Left ventricle myocardium superior (tissue), 1 donor: ENCODE measurements around the gene STK32B. TPM values are rescaled to one million over a fixed set of nuclear protein-coding genes. Genes with fewer than 3 reads are reported as not detected.
"Not testable (repeated sequence)": the region's sequence is repeated elsewhere in the genome, so short reads cannot be mapped to it uniquely, and the experiment has no call there.

Source experiments
- ATAC-seq: fragments of 200-7000 bp; cut with Tn5 transposase; one replicate; pipeline ENCODE4 v1.9.1; 2020; ENCODE audit warnings: mild to moderate bottlenecking, moderate library complexity
- DNase-seq: peaks from one replicate; pipeline ENCODE4 v3.0.0-alpha.2; 2020
- intact Hi-C: fragments of 100-400 bp; cut with micrococcal nuclease; formaldehyde crosslinking; loops from one replicate; pipeline ENCODE4 v1.11.0; 2022
- total RNA-seq: library from RNA; stranded (reverse); fragmentation: NEBNext Ultra II Directional; extraction: Animal tissue kit (Norgen Biotek cat#: 25700); gene quantifications from one replicate; pipeline ENCODE4 v1.2.1, GENCODE V29; 2021
- donor health status: DM: no; HTN: yes; CAD: no; lungs with severe emphysema.

STK32B gene
- total RNA-seq, 1 donor from 2014 or later: 1.4 TPM

DNA sequence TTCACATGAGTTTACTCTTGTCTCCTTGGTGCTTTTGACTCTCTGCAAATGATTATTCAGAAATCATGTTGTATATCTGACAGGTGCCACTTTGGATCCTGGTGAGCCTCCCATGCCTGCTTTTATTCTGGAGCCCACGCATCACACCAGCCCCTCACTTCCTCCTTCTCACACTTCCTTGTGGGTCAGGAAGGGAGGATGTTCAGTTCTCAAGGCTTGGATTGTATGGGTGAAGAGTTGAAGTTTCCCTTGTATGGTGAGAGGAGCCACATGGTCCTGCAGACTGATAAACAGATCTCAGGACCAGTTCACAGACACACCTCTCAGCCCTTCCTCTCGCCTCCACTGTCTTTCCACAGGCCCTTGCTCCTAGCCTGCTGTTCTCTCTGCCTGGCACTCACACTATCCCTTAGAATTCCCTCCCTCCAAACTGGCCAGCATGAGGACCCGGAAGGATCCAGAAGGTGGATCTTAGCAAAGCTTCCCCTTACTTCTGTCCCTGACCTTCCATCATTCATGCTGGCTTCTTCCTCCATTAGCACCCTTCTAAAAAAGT is 92.1 kb downstream of the STK32B start:
- intact Hi-C loops: no loop called here
- DNase-seq (no peak), ATAC-seq (peak; percentile 29)

DNA sequence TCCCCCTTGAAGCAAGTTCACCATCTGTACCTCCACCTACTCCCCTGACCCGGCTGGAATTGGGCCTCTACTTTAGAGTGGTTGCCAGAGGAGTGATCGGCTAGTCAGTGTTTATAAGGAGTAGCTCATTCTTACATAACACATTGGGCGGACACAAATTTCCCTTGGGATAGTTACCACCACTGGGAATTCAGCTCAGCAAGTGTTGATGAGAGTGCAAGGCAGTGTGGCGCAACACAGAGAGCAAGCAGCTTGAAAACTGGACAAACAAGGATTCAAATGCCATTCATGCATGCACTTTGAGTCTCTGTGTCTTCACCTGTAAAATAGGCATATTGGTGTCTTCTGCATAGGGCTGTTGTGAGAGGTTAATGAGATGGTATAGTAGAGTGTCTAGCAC is 92.7 kb downstream of the STK32B start:
- DNase-seq (no peak), ATAC-seq (peak; percentile 84)
- intact Hi-C loops: no loop called here

DNA sequence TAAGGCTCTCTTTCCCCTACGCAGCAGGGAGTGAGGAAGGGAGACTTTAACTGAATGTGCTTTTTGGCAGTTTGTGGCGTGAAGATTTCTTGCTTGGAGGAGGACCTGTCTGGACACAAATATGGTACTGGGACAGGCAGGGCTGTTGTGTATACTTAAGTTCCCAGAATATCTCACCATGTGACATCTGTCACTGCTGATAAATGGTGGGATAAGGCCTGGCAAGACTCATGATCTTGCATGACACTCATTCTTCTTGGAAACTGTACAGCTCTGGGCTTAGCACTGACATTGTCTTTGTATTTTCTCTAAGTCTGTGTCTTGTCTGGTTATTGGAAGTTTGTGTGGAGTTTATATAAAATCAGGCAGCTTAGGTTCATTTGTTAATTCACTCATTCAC is 93.1 kb downstream of the STK32B start:
- intact Hi-C loops: no loop called here
- no peak for DNase-seq
- peak; percentile 63 for ATAC-seq

DNA sequence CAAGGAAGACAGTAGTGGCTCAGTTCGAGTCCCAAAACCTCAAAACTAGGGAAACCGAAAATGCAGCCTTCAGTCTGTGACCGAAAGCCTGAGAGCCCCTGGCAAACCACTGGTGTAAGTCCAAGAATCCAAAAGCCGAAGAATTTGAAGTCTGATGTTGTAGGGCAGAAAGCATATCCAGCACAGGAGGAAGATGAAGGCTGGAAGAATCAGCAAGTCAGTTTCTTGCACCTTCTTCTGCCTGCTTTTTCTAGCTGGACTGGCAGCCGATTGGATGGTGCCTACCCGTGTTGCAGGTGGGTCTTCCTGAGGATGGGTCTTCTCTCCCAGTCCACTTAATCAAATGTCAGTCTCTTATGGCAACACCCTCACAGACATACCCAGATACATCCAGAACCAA is 95.0 kb downstream of the STK32B start:
- ATAC-seq: no peak
- no peak for DNase-seq
- intact Hi-C loops: no loop called here

DNA sequence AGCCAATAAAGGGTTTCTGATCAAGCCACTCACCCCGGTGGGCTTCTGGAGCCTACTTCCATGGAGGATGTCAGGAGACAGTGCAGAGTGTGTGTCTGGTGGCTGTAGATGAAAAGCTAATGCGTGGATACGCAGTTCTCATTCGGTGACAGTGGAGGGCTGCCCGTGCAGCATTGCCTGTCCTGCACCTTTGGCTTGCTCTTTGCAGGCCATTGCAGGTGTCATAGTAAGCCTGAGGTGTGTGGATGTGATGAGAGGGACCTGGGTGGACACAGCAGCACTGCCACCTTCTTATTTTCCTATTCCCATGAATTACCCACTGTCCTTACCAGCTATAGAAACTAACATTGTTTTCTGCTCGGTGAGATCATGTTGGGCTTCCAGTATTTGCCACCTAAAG is 101.2 kb downstream of the STK32B start:
- no peak for DNase-seq

DNA sequence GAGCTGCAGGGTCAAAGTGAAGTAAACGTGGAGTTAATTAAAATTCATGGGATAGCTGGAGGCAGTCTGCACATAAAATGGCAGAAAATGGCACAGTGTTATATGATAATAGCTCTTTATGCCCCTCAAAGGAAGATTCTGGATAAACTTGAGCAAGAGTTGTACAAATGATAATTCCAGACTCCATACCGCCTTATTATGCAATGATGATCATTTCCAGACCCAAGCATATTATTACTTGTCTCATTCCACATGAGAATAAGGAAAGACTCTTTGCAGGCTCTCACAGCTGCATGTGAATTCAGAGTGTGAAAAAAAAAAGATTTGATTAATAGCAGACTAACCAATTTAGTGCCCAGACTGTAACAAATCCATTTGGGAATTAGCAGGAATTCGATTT is 105.4 kb downstream of the STK32B start:
- intact Hi-C loops: no loop called here

More for the DNA sequence above, 101.2 kb downstream of the STK32B start:
- intact Hi-C loops: no loop called here
- ATAC-seq: no peak

DNA sequence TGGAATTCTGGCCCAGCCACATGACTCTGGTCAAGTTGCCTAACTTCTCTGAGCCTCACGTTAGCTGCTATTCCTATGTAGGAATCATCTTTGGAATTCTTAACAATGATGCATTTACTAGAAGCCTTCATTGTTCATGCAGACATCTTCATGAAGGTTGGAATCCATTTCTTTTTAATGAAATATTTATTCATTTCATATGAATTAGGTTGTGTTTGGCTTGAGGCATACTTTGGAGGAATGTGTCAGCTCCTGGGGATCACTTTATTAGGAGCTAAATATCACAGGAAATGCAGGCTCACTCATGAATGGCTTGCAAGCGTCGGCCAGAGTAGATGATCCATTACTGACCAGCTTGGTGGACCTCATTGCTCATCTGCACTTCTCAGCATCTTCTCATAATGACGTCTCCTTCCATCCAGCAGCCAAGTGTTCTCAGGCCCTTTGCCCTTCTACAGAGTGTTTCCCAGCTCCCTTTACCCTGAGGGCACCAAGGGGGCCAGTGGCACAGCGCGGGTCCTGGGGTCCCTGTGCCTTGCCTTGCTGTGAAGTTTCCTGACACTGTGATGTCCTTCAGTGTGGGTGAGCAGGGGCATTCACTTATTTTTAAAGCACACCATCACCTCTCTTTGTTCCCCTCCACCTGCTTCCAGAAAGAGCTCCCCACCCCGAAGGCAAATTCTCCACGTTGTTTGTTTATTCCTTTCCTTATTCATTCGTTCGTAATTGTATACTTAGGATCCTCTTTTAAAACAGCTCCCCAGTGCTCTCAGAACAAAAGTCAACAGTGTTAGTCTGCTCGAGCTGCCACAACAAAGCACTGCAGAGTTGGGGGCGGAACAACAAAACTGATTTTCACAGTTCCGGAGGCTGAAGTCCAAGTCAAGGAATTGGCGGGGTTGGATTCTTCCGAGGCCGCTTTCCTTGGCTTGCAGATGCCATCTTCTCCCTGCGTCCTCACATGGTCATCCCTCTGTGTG is 106.8 kb downstream of the STK32B start:
- intact Hi-C loops: no loop called here
- ATAC-seq: no peak

More for the DNA sequence above, 105.4 kb downstream of the STK32B start:
- no peak for ATAC-seq
- no peak for DNase-seq

DNA sequence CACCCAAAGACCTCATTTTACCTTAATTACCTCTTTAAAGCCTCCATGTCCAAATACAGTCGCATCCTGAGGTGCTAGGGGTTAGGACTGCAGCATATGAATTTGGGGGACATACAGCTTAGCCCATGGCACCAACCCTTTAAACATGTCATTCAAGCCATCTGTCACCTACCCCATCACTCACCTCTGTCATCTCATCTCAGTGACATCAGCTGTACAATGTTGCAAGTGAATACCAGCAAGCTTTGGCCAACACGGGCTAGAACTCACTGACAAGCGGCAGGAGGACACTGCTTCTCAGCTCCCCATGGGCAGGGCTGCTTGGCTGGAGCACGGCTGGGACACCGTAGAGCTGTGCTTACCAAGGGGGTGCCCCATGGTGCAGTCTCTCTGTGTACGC is 107.5 kb downstream of the STK32B start:
- ATAC-seq (no peak), DNase-seq (no peak)
- intact Hi-C loops: no loop called here

More for the DNA sequence above, 106.8 kb downstream of the STK32B start:
- DNase-seq: no peak

DNA sequence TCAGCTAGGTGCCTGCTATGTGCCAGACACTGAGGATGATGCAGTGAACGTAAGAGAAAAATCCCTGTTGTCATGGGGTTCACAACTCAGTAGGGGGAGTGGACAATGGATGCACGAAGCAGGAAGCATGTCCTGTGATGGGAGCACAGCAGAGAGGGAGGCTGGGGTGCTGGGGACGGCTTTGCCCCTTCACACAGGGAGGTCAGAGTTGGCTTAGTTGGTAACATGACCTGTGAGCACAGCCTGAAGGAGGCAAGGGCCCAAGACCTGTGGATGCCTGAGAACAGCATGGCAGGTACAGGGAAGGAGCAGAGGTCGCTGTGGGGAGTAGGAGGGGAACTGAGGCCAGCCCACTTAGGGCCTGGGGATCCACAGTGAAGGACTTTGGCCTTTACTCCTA is 109.4 kb downstream of the STK32B start:
- intact Hi-C loops: no loop called here
- ATAC-seq (no peak), DNase-seq (no peak)

DNA sequence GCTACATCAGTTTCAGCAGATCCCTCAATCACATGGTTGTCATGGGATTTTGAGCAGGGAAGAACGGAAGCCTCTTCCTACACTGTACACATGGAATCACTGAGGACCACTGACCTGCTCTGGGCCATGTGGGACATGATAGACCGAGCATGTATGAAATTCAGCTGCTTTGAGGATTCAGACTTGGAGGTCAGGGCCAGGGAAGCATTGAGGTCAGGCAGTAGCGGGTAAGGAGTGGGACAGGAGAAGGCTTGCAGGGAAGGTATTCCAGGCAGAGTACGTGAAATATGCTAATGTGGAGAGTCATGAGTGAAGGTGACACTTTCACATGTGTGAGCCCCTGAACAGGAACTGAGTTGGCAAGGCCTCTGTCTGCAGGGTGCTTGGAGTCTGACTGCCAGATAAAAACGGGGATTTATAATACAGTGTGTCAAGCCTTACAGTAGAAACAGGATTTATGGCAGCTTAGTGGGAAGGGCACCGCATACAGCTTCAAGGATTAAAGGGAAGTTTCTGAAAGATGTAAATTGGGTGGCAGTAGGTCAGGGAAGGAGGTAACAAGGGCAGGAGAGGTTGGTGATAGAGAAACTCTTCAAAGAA is 111.7 kb downstream of the STK32B start:
- intact Hi-C loops: no loop called here
- ATAC-seq: no peak
- no peak for DNase-seq

DNA sequence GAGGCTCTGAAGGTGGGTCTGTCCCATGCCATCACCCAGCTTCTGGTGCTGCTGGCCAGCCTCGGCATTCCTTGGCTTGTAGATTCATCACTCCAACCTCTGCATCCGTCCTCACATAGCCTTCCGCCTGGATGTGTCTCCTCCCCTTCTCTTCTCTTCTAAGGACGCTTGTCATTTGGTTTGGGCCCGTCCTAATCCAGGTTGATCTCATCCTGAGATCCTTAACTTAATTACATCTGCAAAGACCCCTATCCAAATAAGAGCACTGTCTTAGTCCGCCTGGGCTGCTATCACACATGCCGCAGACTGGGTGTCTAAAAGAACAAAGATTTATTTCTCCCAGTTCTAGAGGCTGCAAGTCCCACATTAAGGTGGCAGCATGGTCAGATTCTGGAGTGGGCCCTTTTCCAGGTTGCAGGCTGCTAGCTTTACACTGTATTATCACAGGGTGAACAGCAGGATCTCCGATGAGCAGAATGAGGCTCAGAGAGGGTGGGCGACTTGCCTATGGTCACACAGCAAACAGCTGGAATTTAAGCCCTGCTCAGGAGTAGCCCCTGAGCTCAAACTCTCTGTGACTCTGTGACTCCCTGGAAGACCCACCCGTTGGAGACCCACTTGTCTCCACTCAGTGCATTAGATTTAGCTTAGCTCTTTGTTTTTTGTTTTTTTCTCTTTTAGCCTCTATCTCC is 113.1 kb downstream of the STK32B start:
- DNase-seq (no peak), ATAC-seq (no peak)
- intact Hi-C loops: no loop called here

DNA sequence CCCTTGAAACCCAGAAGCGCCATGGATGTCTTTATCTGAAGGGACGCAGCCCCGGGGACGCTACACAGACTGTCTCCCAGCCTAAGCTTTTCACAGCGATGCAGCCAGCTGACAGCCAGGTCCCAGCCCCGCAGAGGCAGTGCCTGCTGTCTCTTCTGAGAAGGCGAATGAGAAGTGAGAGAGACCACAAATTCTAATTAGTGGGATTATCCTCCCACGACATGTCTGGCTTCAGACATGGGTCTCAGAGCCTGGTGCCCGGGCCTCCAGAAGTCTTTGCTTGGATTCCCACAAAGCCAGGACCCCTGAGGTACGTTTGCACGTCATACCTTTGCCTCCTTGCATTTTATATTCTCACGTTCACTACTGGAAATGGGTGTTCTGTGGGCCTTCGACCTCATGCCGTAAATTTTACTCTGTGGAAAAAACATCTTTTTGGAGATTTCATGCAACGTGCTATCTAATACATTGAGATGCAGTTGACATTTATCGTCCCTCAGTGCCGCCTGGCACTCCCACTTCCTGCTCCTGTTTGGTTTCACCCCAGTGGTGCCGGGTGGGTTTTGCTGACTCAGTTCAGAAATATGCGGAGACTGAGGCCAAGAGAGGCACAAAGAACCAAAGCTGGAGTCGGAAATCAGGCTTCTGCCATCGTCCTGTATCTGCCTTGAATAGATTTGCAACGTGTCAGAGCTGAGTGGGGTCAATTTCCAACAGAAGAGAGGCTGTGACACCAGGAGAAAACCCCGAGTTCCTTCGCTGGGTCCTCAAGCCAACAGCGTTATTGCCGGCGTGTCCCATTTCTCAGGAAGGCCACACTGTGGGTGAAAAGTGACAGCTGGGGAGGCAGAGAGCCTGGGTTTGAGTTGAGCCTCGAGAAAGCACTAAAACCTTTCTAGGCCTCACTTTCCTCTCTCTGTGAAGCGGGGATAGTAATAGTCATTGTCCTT is 114.4 kb downstream of the STK32B start:
- intact Hi-C loops: no loop called here
- ATAC-seq (no peak), DNase-seq (no peak)

DNA sequence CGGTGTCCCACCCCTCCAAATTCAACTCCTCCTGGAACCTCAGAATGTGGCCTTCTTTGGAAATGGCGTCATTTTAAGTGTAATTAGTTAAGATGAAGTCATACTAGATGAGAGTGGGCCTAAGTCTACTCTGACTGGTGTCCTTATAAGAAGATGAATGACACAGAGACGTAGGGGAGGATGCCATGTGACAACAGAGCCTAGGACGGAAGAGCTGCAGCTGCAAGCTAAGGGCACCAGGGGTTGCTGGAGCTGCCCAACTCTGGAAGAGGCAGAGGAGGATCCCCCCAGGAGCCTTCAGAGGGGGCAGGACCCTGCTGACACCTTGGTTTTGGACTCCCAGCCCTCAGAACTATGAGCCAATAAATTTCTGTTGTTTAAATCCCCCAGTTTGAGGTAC is 115.1 kb downstream of the STK32B start:
- intact Hi-C loops: no loop called here
- no peak for DNase-seq
- ATAC-seq: no peak

DNA sequence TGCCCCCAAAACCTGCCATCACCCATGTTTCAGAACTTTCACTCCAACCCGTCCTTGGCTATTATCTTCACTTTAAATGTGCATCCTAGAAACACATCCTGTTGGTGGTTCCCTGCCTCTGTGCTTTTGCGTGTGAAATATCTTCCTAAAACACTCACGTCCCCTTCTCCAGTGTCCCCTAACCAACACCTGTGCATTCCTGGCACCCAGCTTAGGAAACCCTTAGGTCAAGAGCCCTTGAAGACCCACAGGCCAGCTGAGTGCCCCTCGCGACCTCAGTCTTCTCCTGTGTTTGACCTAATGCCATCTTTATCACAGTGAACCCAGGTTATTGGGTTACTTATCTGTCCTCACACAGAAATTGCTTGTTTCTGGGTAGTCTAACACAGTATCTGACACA is 117.6 kb downstream of the STK32B start:
- DNase-seq (no peak), ATAC-seq (no peak)
- intact Hi-C loops: no loop called here

DNA sequence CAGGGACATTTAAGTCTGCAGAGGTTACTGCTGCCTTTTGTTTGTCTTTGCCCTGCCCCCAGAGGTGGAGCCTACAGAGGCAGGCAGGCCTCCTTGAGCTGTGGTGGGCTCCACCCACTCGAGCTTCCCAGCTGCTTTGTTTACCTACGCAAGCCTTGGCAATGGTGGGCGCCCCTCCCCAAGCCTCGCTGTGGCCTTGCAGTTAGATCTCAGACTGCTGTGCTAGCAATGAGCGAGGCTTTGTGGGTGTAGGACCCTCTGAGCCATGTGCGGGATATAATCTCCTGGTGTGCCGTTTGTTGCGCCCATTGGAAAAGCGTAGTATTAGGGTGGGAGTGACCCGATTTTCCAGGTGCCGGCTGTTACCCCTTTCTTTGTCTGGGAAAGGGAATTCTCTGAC is 124.6 kb downstream of the STK32B start:
- DNase-seq, intact Hi-C loops: not testable (repeated sequence)

DNA sequence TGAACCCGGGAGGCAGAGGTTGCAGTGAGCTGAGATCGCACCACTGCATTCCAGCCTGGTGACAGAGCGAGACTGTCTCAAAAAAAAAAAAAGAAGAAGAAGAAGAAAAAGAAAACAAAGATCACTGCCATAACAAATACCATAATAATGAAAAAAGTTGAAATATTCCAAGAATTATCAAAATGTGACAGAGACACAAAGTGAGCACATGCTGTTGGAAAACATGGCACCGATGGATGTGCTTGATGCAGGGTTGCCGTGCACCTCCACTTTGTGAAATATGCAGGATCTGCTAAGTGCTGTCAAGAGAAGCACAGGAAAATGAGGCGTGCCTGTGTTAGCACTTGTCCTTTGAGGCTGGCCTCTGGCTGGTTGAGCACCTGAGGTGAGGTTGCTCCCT is 133.3 kb downstream of the STK32B start:
- ATAC-seq (no peak), DNase-seq (no peak)
- intact Hi-C loops: no loop called here

More for the DNA sequence above, 124.6 kb downstream of the STK32B start:
- ATAC-seq: not testable (repeated sequence)

DNA sequence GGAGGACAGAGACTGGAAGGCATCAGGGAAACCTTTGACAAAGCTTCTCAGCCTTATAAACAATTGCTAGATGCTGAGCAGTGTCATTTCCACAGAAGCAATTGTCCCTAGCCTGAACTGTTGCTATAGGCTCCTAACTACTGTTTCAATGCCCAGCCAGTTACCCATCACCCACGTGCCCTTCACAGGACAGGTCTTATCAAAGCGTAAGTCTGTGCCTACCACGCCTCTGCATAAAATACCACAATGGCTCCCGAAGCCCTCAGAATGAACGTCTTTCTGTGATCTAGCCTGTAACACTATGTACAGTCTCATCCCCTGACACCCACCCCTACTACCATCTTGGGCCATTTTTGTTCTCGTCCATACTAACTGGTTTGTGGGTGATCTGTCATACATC is 134.3 kb downstream of the STK32B start:
- DNase-seq (no peak), ATAC-seq (no peak)
- intact Hi-C loops: no loop called here

DNA sequence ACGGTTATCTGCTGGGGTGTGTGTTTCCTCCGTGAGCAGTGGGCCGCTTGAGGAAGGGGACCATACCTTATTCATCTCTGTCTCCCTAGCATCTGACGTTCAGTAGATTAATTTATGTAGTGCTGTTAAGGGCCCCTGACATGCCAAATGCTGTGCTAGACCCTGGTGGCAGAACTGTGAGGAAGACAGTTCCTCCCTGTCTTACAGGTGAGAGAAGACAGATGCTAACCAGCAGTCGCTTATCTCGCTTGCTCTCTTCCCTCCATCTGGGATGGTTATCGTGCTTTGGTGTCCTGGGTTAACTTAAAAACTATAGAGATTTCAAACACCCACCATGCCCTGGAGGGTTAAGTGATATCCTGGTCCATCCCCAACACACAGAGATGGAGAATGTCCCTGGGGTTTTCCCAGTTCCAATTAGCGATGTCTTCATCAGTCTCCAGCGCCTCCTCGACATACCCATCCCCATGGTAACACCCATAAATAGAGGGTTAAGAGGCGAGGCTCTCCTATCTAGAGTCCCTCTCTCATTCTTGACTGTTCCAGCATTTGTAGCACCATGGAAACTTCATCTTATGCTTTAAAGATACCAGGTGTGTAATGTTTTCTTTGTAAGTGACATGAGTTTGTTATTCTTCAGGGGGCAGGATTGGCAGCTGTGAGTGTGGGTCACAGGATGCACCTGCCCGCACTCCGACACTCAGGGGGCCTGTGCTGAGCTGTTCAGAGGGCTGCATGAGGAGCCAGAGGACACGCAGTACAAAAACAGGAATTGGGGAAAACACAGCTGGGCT is 135.2 kb downstream of the STK32B start:
- no peak for DNase-seq
- ATAC-seq: no peak
- intact Hi-C loops: no loop called here
